ENCODE data around the gene CTSW.

Gene CTSW

DNA sequence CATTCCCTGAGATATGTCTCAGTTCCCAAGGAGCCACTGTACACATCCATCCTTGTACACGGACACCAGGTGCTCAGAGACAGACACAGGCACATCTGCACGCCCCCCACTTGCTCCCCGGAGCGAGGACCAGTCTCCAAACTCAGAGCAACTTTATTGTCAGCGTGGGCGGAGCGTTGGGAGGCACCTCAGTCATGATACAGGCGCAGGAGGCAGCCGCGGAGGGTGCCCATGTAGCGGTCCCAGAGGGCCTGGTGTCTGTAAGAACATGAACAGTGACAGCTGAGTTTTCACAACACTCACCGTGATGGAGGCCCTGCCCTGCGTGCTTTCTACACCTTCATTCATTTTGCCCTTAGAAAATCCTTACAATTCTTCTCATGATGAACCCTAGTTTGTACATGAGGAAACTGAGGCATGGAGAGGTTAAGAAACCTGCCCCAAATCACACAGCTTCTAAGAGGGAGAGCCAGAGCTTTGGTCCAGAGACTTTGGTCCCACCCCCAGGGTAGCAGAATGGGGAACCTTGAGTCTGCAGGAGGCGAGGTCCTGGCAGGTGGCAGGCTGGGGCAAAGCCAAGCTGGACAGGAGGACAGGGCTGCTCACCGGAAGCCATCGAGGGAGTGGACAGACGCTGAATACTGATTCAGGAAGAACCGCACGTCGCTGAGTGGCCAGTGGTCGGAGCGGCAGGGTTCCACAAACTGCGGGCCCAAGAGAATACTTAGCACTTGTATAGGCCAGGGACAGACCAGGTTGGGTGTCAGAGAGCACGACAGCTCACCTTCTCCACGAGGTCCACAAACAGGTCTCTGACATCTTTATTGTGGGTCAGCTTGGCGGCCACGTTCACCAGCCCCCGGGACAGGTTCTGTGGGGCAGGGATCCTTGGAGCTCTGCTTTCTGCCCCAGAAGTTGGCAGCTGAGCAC, 4.4 kb downstream of the CTSW start:
- no peak for DNase-seq
- H3K27ac ChIP-seq: no peak overlapping the region
- no peak overlapping the region for H3K4me3 ChIP-seq (ENCODE audit: low read depth, low read length)
- in situ Hi-C loops (cut with HindIII; ENCODE audit: low pct_ligation_motif_present, low sequenced_read_pairs): no loop called here
- H3K27me3 ChIP-seq (replicated peaks): no peaks in the 10 kb centered on the region
- H3K36me3 ChIP-seq (replicated peaks): peaks cover 42% of the 10 kb centered on the region
- TF ChIP-seq, protein P1, sequence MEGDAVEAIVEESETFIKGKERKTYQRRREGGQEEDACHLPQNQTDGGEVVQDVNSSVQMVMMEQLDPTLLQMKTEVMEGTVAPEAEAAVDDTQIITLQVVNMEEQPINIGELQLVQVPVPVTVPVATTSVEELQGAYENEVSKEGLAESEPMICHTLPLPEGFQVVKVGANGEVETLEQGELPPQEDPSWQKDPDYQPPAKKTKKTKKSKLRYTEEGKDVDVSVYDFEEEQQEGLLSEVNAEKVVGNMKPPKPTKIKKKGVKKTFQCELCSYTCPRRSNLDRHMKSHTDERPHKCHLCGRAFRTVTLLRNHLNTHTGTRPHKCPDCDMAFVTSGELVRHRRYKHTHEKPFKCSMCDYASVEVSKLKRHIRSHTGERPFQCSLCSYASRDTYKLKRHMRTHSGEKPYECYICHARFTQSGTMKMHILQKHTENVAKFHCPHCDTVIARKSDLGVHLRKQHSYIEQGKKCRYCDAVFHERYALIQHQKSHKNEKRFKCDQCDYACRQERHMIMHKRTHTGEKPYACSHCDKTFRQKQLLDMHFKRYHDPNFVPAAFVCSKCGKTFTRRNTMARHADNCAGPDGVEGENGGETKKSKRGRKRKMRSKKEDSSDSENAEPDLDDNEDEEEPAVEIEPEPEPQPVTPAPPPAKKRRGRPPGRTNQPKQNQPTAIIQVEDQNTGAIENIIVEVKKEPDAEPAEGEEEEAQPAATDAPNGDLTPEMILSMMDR (IDR thresholded peaks at IDR 0.05; ENCODE audit: low read depth, low read length, missing control alignments): no peak

DNA sequence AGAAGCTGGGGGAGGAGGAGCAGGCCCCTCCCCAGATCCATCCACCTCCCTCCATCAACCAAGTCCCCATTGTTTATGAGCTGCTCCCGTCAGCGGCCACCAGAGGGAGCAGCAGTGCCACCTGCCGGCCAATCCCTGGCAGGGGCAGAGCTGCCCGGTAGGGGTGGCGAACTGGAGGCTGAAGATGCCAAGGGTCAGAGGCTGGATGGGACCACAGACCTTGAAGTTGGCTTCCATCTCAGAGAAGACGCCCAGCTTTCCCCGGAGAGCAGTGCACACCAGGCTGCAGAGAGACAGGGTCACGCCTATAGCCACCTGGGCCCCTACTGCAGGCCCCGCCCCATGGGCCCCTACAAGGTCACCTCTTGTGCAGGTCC, 5.1 kb downstream of the CTSW start:
- Histone ChIP-seq H3K4me3 (ENCODE audit: low read depth, low read length) (no peak overlapping the region), H3K36me3 (replicated peaks) (peaks cover 42% of the 10 kb centered on the region), H3K27ac (no peak overlapping the region), H3K27me3 (replicated peaks) (no peaks in the 10 kb centered on the region)
- TF ChIP-seq, protein P1 (IDR thresholded peaks at IDR 0.05; ENCODE audit: low read depth, low read length, missing control alignments): peak; percentile 100
- in situ Hi-C loops (cut with HindIII; ENCODE audit: low pct_ligation_motif_present, low sequenced_read_pairs): no loop called here
- no peak for DNase-seq

DNA sequence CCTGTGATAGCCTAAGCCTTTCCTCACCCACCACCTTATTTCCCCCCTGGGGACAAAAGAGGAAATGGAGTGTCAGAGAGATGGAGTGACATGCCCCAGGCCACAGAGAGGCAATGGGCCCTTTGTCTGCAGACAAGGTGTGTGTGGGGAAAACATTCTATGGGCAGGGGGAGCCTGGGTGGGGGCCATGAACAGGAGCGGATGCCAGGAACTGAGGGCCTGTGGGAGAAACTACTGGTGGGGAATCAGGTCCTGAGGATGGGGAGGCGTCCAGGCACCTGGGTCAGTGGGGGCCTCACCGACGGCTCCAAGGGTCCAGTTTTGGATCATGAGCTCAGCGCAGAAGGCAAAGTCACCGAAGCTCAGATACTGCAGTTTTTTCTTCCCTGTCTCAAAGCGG, 5.6 kb downstream of the CTSW start:
- TF ChIP-seq, protein P1 (IDR thresholded peaks at IDR 0.05; ENCODE audit: low read depth, low read length, missing control alignments): no peak
- Histone ChIP-seq H3K36me3 (replicated peaks) (peaks cover 42% of the 10 kb centered on the region), H3K4me3 (ENCODE audit: low read depth, low read length) (no peak overlapping the region), H3K27me3 (replicated peaks) (no peaks in the 10 kb centered on the region), H3K27ac (no peak overlapping the region)
- in situ Hi-C loops (cut with HindIII; ENCODE audit: low pct_ligation_motif_present, low sequenced_read_pairs): no loop called here
- DNase-seq: no peak

DNA sequence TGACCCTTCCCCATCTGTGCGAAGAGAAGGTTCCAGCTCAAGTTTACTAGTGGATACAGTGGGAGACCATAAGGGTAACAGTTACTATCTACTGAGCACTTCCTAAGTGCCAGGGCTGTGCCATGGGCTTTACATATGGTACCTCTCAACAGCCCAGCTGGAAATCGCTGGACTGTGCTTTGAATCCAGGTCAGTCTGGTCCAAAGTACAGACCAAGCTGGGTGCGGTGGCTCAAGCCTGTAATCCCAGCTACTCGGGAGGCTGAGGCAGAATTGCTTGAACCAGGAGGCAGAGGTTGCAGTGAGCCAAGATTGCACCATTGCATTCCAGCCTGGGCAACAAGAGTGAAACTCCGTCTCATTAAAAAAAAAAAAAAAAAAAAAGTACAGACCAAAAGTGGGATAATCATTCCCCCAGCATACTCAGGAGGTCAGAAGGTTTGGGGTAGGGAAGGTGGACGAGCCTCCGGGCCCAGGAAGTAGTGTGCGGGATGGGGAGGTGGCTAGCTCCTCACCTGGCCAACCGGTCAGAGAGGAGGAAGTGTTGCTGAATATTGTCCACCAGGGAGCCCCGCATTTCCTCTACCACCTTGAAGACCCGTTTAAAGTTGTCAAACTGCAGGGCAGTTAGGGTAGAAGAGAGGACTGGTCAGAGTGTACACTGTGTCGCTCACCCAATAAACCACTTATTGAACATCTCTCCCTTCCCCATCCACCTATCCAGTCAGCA, 6.3 kb downstream of the CTSW start:
- H3K27me3 ChIP-seq (replicated peaks): no peaks in the 10 kb centered on the region
- in situ Hi-C loops (cut with HindIII; ENCODE audit: low pct_ligation_motif_present, low sequenced_read_pairs): no loop called here
- H3K4me3 ChIP-seq (ENCODE audit: low read depth, low read length): no peak overlapping the region
- no peak overlapping the region for H3K27ac ChIP-seq
- TF ChIP-seq, protein P1 (IDR thresholded peaks at IDR 0.05; ENCODE audit: low read depth, low read length, missing control alignments): no peak
- no peak for DNase-seq
- peaks cover 42% of the 10 kb centered on the region for H3K36me3 ChIP-seq (replicated peaks)

DNA sequence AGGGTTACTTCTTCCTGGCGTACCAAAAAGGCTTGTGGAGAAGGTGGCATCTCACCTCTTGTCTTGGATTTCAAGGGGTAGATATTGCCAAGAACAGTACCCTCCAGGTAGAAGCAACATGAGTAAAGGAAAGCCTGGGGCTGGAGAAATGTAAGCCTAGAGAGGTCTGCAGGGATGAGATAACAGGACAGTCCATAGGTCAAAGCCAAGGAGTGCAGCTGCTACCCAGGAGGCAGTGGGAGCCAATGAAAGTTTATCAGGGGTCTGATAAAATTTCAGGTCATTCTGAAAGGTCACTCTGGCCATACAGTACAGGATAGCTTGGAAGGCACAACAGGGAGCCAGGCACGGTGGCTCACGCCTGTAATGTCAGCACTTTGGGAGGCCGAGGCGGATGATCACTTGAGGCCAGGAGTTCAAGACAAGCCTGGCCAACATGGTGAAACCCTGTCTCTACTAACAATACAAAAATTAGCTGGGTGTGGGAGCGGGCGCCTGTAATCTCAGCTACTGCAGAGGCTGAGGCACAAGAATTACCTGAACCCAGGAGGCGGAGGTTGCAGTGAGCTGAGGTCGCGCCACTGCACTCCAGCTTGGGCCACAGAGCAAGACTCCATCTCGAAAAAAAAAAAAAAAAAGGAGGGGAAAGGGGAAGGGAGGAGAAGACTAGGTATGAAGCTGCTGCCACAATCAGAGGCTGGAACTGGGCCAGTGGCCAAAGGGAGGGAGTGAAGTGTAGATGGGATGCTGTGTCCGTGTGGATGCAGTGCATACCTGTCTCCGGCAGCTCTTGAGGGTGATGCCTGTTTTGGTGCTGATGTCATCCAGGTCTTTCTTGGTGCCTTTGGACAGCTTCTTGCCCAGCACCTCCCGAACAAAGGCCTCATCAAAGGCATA, 7.4 kb downstream of the CTSW start:
- TF ChIP-seq, protein P1 (IDR thresholded peaks at IDR 0.05; ENCODE audit: low read depth, low read length, missing control alignments): no peak
- H3K27ac ChIP-seq: no peak overlapping the region
- peaks cover 46% of the 10 kb centered on the region for H3K36me3 ChIP-seq (replicated peaks)
- in situ Hi-C loops (cut with HindIII; ENCODE audit: low pct_ligation_motif_present, low sequenced_read_pairs): no loop called here
- no peaks in the 10 kb centered on the region for H3K27me3 ChIP-seq (replicated peaks)
- H3K4me3 ChIP-seq (ENCODE audit: low read depth, low read length): peak overlapping the region; percentile 86
- no peak for DNase-seq
